NCI-H146 treated with DMSO at 0.1 percent for 48 hours (cell line): ENCODE measurements around the gene TTC39B.

Experiments used
- DNase-seq: peaks from one replicate; lab custom pipeline; 2025; ENCODE audit not compliant: unreplicated experiment; lab: John Stamatoyannopoulos, UW

Gene TTC39B

DNA sequence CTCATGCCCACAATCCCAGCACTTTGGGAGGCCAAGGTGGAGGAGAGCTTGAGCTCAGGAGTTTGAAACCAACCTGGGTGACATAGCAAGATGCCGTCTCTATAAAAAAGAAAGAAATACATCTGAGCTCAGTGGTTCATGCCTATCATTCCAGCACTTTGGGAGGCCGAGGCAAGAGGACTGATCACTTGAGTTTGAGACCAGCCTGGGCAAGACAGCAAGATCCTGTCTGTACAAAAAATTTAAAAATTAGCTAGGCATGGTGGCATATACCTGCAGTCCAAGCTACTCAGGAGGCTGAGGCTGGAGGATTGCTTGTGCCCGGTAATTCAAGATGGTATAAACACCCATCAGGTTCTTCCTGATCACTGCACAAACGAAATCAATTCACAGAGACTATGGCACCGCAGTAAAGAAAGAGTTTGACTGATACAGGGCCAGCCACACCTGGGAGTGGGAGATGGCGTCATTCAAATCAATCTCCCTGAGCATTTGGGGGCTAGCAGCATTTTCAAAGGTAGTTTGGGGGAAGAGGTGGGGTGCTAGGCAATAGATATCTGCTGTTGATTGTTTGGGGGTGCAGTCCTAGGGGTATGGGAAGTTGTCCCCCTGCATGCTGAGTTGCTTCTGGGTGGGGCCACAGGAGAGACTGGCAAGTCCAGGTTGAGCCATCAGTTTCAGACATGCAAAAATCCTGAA lies 169.2 kb downstream of the TTC39B start:
- DNase-seq, result no peak

DNA sequence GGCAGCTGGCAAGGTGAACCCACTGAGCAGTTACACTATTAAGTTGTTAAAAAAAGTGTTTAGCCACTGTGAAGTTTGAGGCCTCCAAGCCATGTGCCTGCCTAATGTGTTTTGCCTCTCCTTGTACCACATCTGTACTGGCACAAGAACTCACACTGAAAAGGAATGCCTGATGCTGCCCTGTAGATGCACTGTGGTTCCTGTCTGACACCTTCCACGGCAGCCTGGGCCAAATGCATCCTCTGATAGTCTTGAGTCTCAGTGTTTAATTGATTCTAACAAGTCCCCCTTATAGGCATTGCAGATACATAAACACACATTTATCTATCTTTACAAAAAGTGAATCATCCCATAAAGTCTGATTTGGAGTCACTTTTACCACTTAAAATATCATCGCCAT lies 169.9 kb downstream of the TTC39B start:
- no peak for DNase-seq

DNA sequence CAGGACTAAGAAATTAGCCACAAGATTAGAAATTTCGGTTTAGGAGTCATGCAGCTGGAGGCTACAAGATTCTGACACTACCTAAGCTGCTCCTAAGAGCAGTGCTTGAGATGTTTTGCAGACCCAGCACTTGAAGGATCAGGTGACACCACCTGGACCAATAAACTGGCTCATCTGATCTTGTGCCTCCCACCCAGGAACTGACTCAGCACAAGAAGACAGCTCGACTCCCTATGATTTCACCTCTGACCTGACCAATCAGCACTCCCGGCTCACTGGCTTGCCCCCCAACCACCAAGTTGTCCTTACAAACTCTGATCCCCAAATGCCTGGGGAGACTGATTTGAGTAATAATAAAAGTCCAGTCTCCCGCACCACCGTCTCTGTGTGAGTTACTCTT lies 170.4 kb downstream of the TTC39B start:
- DNase-seq, result no peak

DNA sequence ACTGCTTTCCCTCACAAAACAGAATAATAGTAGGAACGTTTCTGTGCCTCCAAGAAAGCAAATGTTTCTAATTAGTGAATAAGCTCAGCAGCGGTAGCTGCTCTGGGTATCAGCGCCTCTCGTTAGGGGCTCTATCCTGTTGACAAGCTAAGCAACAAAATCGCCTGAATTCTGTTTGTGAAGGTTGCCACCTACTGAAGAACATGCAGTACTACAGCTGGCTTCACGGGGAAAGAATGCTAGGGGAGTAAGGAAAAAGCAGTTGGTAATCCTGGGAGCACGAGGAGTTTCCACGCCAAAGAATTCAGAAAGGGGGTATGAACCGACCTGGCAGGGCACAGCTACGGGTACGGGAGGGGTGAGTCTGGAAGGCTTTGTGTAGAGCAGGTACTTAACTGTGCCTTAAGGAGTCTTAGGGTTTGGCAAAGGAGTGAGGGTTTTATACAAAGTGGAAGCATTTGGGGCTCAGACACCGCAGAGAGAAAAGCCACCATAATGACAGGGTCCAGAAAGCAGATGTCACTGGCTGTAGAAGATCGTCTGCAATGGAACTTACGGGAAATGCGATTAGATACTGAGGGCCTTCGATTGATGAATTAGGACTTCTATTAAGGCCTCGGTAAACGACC lies 171.7 kb downstream of the TTC39B start:
- DNase-seq, result peak; percentile 80

DNA sequence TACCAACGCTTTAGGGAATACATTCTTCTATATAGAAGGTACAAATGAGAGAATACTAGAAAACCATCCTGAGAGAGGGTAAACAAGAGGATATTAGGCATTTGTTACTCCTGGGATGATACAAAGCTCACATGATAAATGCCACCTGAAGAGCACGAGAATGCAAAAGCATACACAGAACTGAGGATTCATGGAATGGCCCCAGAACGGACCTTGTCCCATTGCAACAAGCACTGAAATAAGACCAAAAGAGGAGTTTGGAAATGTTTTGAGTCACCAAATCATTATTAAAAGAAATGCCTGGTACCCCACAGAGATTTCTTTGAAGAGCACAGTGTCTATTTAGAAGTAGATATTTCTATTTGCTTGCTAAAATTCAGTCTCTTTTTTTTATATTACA lies 173.5 kb downstream of the TTC39B start:
- no peak for DNase-seq

DNA sequence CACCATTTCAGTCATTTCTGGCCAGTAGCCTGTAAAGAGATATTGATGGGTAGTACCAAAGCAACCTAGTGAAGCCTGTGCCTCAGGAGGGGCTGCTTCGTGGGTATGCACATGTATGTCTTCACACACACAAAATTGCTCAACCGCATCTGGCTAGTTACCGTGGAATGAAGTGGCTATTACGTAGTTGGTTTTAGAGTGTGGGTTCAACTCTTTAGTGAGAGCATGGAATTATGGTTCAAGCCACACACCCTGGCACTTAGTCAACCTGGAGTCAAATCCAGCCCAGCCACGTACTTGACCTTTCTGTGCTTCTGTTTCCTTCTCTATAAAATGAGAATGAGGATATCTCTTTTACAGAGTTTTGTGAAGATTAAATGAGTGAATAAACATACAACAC lies 174.9 kb downstream of the TTC39B start:
- no peak for DNase-seq

DNA sequence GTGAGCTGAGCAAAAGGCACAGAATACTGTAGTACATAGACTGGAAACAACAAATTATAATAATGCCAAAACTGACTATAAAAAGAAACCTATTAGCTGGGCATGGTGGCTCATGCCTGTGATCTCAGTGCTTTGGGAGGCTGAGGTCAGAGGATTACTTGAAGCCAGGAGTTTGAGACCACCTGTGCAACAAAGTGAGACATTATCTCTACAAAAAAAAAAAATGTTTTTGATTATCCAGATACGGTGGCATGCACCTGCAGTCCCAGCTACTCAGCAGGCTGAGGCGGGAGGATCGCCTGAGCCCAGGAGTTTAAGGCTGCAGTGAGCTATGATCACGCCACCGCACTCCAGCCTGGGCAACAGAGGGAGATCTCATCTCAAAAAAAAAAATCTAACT lies 175.9 kb downstream of the TTC39B start:
- no peak for DNase-seq

DNA sequence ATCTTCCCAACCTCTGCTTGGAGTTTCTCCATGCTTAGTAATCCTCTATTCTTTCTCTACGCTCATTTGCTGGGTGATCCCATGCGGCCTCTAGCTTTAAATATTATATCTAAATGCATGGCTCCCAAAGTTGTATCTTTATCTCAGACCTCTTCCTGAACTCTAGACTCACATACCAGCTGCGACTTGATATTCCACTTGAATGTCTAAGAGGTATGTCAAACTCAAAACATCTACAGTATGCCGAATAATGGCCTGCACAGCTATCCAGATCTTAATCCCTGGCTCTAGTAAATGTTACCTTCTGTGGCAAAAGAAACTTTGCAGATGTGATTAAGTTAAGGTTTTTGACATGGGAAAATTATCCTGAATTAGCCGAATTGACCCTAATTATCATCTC lies 179.2 kb downstream of the TTC39B start:
- DNase-seq, result no peak

DNA sequence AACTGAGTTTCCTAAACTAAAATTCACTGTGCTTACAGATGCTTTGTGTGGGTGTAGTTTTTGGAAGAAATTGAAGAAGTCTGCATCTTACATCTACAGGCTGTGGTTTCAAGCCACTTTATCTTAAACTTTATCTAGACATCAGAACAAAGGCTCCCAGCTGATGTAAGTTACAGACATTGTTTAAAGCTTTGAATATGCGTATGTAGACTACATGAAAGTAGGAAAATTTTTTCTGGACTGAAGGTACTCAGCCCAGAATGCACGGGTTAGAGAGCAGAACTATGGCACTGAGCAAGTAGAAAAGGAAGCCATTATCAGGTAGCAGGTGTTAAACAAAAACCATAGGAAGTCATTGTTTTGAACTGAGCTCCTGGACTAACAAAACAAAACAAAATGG lies 185.4 kb downstream of the TTC39B start:
- no peak for DNase-seq

DNA sequence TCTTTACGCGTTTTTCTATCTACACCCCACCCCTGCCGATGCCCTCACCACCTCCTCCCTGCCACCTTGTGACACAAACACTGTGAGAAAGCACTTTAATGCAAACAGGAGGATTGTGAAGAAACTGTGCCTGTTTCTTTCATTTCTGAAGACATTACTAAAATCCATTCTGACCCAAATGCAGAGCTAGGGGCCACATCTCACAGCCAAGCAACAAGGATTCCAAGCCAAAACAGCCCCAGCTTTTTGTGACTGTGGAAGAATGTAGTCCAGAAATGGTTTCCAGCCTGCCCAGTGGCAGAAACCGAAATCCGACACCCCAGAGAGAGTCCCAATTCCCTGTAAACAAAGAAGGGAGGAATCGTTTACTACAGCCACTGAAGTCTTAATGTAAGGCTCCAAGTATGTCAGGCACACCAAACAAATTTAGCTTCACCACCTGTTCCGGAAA lies 190.9 kb downstream of the TTC39B start:
- DNase-seq, result no peak

DNA sequence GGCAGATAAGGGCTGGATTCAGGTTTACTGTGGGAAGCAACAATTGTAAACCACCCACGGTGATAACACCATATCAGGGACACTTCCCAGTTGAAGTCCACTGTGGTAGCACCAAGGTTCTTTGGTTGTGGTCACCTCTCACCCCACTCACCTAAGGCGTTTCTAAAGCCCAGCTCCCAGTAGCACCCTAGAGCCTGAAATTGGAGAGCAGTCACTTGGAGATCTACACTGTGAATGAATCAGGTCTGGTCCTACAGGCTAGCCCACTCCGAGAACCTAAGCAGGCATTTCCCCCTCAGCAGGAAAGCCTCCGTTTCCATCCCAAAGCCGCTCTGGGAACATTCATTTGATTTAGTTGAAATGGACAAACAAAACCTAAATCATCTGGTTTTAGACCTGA lies 191.3 kb downstream of the TTC39B start:
- DNase-seq, result no peak

DNA sequence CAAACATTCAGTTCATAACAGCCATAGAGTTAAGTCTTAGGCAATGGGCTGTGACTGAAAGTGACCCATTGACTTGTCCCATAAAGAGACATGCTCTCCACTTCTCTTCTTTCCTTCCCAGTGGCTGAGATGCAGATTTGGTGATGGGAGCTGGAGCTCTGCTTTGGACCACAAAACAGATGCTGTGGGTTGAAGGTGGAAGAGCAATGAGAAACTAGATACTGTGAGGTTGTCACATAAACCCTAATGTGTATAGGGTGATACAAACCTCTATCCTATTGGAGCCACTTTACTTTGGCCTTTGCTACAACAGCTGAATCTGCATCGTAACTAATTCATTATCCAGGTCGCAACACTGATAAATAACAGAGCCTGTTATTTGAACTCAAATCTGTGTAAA lies 192.0 kb downstream of the TTC39B start:
- no peak for DNase-seq
